Trophoblast cell (in vitro differentiated cells and primary cell): ENCODE measurements around the gene GUCD1.

Experiments
- DNase-seq, 2 donors: peaks; one replicate each; pipeline ENCODE4 v3.0.0-alpha.2; 2016
- H2AFZ ChIP-seq: 2 replicates; pipeline ENCODE4 v1.6.1; 2013; ENCODE audit warnings: low read length, moderate library complexity, mild to moderate bottlenecking; ENCODE audit not compliant: insufficient read depth, poor library complexity
- H2AK5ac ChIP-seq: 2 replicates; pipeline ENCODE4 v1.6.1; 2013; ENCODE audit warnings: mild to moderate bottlenecking, low read length
- H2BK120ac ChIP-seq: 2 replicates; pipeline ENCODE4 v1.6.1; 2013; ENCODE audit warnings: low read length, mild to moderate bottlenecking, moderate library complexity; ENCODE audit not compliant: insufficient read depth, poor library complexity
- H2BK12ac ChIP-seq: 2 replicates; pipeline ENCODE4 v1.6.1; 2013; ENCODE audit warnings: mild to moderate bottlenecking, low read length, moderate library complexity
- H2BK5ac ChIP-seq: 2 replicates; pipeline ENCODE4 v1.6.1; 2013; ENCODE audit warnings: low read length, low read depth, moderate library complexity, mild to moderate bottlenecking; ENCODE audit not compliant: poor library complexity
- H3K14ac ChIP-seq: 2 replicates; pipeline ENCODE4 v1.6.1; 2013; ENCODE audit warnings: mild to moderate bottlenecking, low read length
- H3K18ac ChIP-seq: 2 replicates; pipeline ENCODE4 v1.6.1; 2013; ENCODE audit warnings: mild to moderate bottlenecking, low read length
- H3K23ac ChIP-seq: 2 replicates; pipeline ENCODE4 v1.6.1; 2013; ENCODE audit warnings: low read length
- H3K27ac ChIP-seq: 2 replicates; pipeline ENCODE4 v1.5.1; 2013; ENCODE audit warnings: low read depth, mild to moderate bottlenecking, inconsistent platforms, low read length, moderate library complexity
- H3K27me3 ChIP-seq: 2 replicates; pipeline ENCODE4 v1.6.1; 2013; ENCODE audit warnings: inconsistent platforms, mild to moderate bottlenecking, low read length, moderate library complexity; ENCODE audit not compliant: insufficient read depth
- H3K36me3 ChIP-seq, 2 experiments: 1 replicate in 1 of 2; 2 replicates in 1 of 2; pipeline ENCODE4 v1.6.1; 2013; ENCODE audit warnings: low read length in 2 of 2, mild to moderate bottlenecking in 2 of 2, moderate library complexity in 1 of 2; ENCODE audit not compliant: insufficient read depth in 2 of 2, control insufficient read depth in 1 of 2
- H3K4ac ChIP-seq: 2 replicates; pipeline ENCODE4 v1.6.1; 2013; ENCODE audit warnings: low read depth, mild to moderate bottlenecking, low read length, moderate library complexity
- H3K4me1 ChIP-seq, 2 experiments: 1 replicate in 1 of 2; 2 replicates in 1 of 2; pipeline ENCODE4 v1.6.1; 2013; ENCODE audit warnings: low read length in 2 of 2, mild to moderate bottlenecking in 2 of 2, moderate library complexity in 1 of 2; ENCODE audit not compliant: insufficient read depth in 2 of 2, control insufficient read depth in 1 of 2
- H3K4me2 ChIP-seq: 2 replicates; pipeline ENCODE4 v1.6.1; 2013; ENCODE audit warnings: inconsistent platforms, mild to moderate bottlenecking, low read length, moderate library complexity
- H3K4me3 ChIP-seq: 2 replicates; pipeline ENCODE4 v1.5.1; 2013; ENCODE audit warnings: mild to moderate bottlenecking, low read depth, low read length, inconsistent platforms
- H3K79me1 ChIP-seq: one replicate; pipeline ENCODE4 v1.6.1; 2013; ENCODE audit warnings: low read length
- H3K79me2 ChIP-seq: 2 replicates; pipeline ENCODE4 v1.6.1; 2013; ENCODE audit warnings: low read length, mild to moderate bottlenecking; ENCODE audit not compliant: control insufficient read depth, insufficient read depth, poor library complexity
- H3K9ac ChIP-seq: 2 replicates; pipeline ENCODE4 v1.6.1; 2013; ENCODE audit warnings: mild to moderate bottlenecking, low read length
- H3K9me3 ChIP-seq: 2 replicates; pipeline ENCODE4 v1.6.1; 2013; ENCODE audit warnings: low read depth, mild to moderate bottlenecking, control low read depth, inconsistent platforms, low read length; ENCODE audit not compliant: insufficient read depth
- H4K12ac ChIP-seq: 2 replicates; pipeline ENCODE4 v1.6.1; 2013; ENCODE audit warnings: low read depth, mild to moderate bottlenecking, low read length, moderate library complexity
- H4K8ac ChIP-seq: 2 replicates; pipeline ENCODE4 v1.6.1; 2013; ENCODE audit warnings: low read depth, mild to moderate bottlenecking, low read length, moderate library complexity
- H4K91ac ChIP-seq: one replicate; pipeline ENCODE4 v1.6.1; 2013; ENCODE audit warnings: low read depth, mild to moderate bottlenecking, low read length, moderate library complexity
- WGBS: extraction: QIAGEN DNeasy Blood & Tissue Kit; methylation state at CpG from one replicate; pipeline ENCODE4 v1.1.7; 2013; ENCODE audit warnings: missing lambda C conversion rate; ENCODE audit not compliant: insufficient read length, insufficient coverage; ENCODE audit errors: extremely low coverage; 5-methylcytosine and 5-hydroxymethylcytosine counted together

GUCD1 gene

DNA sequence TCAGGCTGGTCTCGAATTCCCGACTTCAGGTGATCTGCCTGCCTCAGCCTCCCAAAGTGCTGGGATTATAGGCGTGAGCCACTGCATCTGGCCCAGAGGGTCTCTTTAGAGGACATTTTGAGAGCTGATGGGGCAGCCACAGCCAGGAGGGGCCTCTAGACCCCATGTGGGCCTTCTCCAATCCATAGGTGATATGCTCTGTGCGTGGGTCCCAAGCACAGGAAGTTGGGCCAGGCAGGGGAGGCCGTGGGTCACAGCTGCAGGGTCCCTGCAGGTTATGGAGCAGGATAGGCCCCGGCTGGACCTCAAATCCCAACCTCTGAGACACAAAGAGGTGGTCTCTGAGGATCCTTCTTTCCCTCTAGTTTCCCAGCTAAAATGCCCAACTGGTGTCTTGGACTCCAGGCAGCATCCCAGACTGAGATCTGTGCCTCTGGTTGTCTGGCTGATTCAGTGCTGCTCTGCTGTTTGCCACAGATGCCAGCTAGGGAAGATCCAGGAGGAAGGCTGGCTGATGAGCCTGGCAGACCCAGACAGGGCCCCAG lies 36.4 kb upstream of the GUCD1 start:
- H3K9ac ChIP-seq = no peak overlapping the region
- H2AFZ ChIP-seq = no peak overlapping the region
- H3K27me3 ChIP-seq = no peaks in the 10 kb centered on the region
- H2BK120ac ChIP-seq = no peak overlapping the region
- H3K4me2 ChIP-seq = no peak overlapping the region
- H3K4me1 ChIP-seq = peaks cover 11% of the 10 kb centered on the region in 2 experiments
- no peak overlapping the region for H3K23ac ChIP-seq
- no peak for DNase-seq
- WGBS = no CpG with 5 or more reads among the region's 6 CpGs
- H3K4me3 ChIP-seq = no peak overlapping the region
- peaks cover 1% of the 10 kb centered on the region for H3K9me3 ChIP-seq
- H3K4ac ChIP-seq = no peak overlapping the region
- no peak overlapping the region for H2BK12ac ChIP-seq
- no peak overlapping the region for H4K91ac ChIP-seq
- peaks cover 9% of the 10 kb centered on the region for H3K79me1 ChIP-seq
- no peak overlapping the region for H2AK5ac ChIP-seq
- H3K79me2 ChIP-seq = peaks cover 4% of the 10 kb centered on the region
- H3K36me3 ChIP-seq = peaks cover 14 to 15% of the 10 kb centered on the region in 2 experiments
- H3K14ac ChIP-seq = no peak overlapping the region
- H3K18ac ChIP-seq = no peak overlapping the region
- no peak overlapping the region for H3K27ac ChIP-seq
- H4K8ac ChIP-seq = no peak overlapping the region
- no peak overlapping the region for H4K12ac ChIP-seq
- no peak overlapping the region for H2BK5ac ChIP-seq

DNA sequence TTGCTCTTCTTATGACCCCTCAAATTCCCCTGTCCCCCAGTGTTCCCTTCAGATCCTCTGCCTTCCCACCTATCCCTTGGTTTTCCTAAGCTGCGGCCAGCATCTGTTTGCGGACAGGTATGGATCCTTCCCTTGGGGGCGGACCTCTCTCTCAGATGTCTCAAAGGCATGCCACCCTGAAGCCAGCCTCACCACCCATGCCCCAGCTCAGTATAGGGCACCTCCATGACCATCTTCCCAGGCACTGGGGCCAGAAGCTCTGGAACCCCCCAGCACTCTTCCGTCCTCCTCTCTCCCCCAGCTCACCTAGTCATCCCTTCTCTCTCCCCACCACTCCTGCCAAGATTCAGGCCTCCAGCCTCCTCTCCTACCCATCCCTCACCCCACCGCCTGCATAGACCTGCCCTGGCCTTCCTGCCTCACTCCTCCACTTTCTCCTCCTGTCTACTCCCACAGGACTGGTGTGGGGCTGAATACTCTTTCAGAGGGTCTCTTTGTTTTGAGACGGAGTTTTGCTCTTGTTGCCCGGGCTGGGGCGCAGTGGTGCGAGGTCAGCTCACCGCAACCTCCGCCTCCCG lies 35.7 kb upstream of the GUCD1 start:
- Histone ChIP-seq H3K23ac (no peak overlapping the region), H2BK120ac (no peak overlapping the region), H2AK5ac (no peak overlapping the region), H3K4ac (no peak overlapping the region), H4K8ac (no peak overlapping the region), H3K9ac (no peak overlapping the region), H3K79me2 (peaks cover 4% of the 10 kb centered on the region), H2AFZ (no peak overlapping the region), H3K4me1 (peaks cover 11% of the 10 kb centered on the region in 2 experiments), H3K18ac (no peak overlapping the region), H3K79me1 (peaks cover 9% of the 10 kb centered on the region), H4K91ac (no peak overlapping the region), H3K4me2 (no peak overlapping the region), H3K4me3 (no peak overlapping the region), H2BK5ac (no peak overlapping the region), H3K9me3 (peaks cover under 1% of the 10 kb centered on the region), H3K36me3 (peaks cover 21 to 22% of the 10 kb centered on the region in 2 experiments), H3K27ac (no peak overlapping the region), H3K14ac (no peak overlapping the region), H4K12ac (no peak overlapping the region), H2BK12ac (no peak overlapping the region), H3K27me3 (no peaks in the 10 kb centered on the region)
- DNase-seq = no peak
- WGBS = no CpG with 5 or more reads among the region's 12 CpGs

DNA sequence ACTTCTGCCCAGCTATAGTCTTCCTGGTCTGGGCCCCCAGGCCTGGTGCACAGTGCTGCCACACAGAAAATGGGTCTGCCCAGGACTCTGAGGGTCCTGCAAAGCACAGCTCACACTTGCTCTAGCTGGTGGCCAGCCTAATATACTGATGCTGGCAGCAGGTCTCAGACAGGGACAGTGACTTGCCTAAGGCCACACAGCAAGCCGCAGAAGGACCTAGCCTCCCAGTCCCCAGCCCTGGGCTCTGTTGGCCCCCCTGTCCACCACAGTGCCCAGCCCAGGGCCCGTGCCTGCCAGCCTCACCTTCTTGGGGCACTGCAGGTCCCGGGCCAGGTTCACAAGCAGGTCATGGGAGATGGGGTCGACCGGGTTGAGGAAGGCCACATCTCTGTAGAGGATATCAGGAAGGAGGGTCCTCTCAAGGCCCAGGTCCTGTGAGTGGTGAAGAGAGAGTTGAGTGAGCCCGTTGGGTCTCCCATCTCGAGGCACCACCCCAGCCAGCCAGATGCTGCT lies 34.6 kb upstream of the GUCD1 start:
- Histone ChIP-seq H3K4me3 (no peak overlapping the region), H2AFZ (no peak overlapping the region), H3K4me2 (no peak overlapping the region), H3K27ac (no peak overlapping the region), H3K9me3 (no peaks in the 10 kb centered on the region), H2BK120ac (no peak overlapping the region), H3K23ac (no peak overlapping the region), H4K8ac (no peak overlapping the region), H3K4ac (no peak overlapping the region), H2BK5ac (no peak overlapping the region), H2BK12ac (no peak overlapping the region), H3K36me3 (peaks cover 22 to 23% of the 10 kb centered on the region in 2 experiments), H3K14ac (no peak overlapping the region), H3K4me1 (peaks cover 11% of the 10 kb centered on the region in 2 experiments), H4K91ac (no peak overlapping the region), H3K9ac (no peak overlapping the region), H3K79me2 (peaks cover 4% of the 10 kb centered on the region), H4K12ac (no peak overlapping the region), H3K27me3 (no peaks in the 10 kb centered on the region), H2AK5ac (no peak overlapping the region), H3K18ac (no peak overlapping the region), H3K79me1 (peaks cover 9% of the 10 kb centered on the region)
- no peak for DNase-seq
- WGBS = no CpG with 5 or more reads among the region's 7 CpGs

DNA sequence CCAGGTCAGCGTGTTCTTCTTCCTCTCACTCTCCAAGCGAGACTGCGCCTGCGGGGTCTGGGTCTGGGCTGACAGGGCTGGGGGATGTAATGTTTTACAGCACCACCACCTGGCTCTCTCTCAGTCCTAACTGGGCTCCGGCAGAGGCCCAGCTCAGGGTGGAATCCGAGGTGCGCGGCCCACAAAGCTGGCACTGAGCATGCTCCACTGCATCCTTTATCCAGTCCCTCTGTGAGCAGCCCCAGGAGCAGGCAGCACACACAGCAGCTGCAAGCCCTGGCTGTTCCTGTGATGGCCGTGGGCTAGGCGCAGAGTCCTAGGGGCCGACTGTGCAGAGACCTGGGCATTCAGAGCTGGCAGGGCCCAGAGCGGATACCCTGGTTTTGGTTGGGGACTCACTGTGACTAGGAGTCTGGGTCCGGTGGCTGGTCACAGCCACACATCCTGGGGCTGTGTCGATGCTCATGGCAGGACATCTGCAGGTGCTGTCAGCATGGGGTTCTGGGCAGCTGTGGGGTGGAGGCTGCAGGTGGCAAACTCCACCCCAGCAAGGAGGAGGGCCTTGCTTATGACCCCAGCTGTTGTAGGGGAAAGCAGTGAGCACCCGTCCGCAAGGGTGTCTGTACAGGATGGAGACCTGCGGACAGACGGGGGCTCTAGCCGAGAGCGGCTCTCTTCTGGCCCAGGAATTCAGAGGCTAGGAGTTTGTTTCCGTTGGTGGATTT lies 34.0 kb upstream of the GUCD1 start:
- H2AK5ac ChIP-seq = no peak overlapping the region
- H3K4me1 ChIP-seq = peaks cover 11% of the 10 kb centered on the region in 2 experiments
- H4K8ac ChIP-seq = no peak overlapping the region
- no peak overlapping the region for H4K12ac ChIP-seq
- no peak overlapping the region for H3K27ac ChIP-seq
- no peak overlapping the region for H2BK5ac ChIP-seq
- no peak overlapping the region for H3K4me2 ChIP-seq
- H3K9ac ChIP-seq = no peak overlapping the region
- H3K79me2 ChIP-seq = peaks cover 4% of the 10 kb centered on the region
- H3K36me3 ChIP-seq = peaks cover 22 to 23% of the 10 kb centered on the region in 2 experiments
- no peak overlapping the region for H4K91ac ChIP-seq
- no peak overlapping the region for H3K4me3 ChIP-seq
- no peak overlapping the region for H2BK12ac ChIP-seq
- H3K14ac ChIP-seq = no peak overlapping the region
- H3K27me3 ChIP-seq = no peaks in the 10 kb centered on the region
- no peaks in the 10 kb centered on the region for H3K9me3 ChIP-seq
- no peak overlapping the region for H3K23ac ChIP-seq
- no CpG with 5 or more reads among the region's 21 CpGs for WGBS
- no peak overlapping the region for H2BK120ac ChIP-seq
- H3K18ac ChIP-seq = no peak overlapping the region
- H3K79me1 ChIP-seq = peaks cover 9% of the 10 kb centered on the region
- no peak for DNase-seq
- H3K4ac ChIP-seq = no peak overlapping the region
- H2AFZ ChIP-seq = no peak overlapping the region
